H1 (cell line): ENCODE data around the gene LEMD2. TPM values are rescaled to one million over a fixed set of nuclear protein-coding genes. Genes with fewer than 3 reads are reported as not detected.

Experiments used
- CTCF ChIA-PET: fragments of 300-600 bp; sonication (Branson Sonifier 250); formaldehyde crosslinking; loops from one replicate; lab custom pipeline; 2021; ENCODE audit not compliant: partially characterized antibody; lab: Charles Lee
- POLR2A ChIA-PET: fragments of 300-600 bp; sonication (Branson Sonifier 250); formaldehyde crosslinking; loops from one replicate; lab custom pipeline; 2021; ENCODE audit warnings: inconsistent platforms; ENCODE audit not compliant: partially characterized antibody; lab: Charles Lee
- DNase-seq, 2 experiments: peaks; one replicate each; pipeline versions ENCODE4 v3.0.0 to v3.0.0-alpha.2; 2010 to 2022; ENCODE audit warnings: low spot score in 2 of 2, low read depth in 1 of 2, mixed read lengths in 1 of 2
- FAIRE-seq: peaks from 2 replicates; lab custom pipeline; 2011; peaks lifted over from hg19 to GRCh38; lab: Jason Lieb, UNC
- H2AFZ ChIP-seq: 2 replicates; pipeline ENCODE4 v1.8.1; 2012; ENCODE audit warnings: low read length, inconsistent platforms
- H2AK5ac ChIP-seq: 2 replicates; pipeline ENCODE4 v1.6.1; 2013; ENCODE audit warnings: low read depth, low read length
- H2BK120ac ChIP-seq: replicated peaks from 2 replicates; pipeline ENCODE3; 2013; ENCODE audit warnings: low read depth, low read length, inconsistent platforms
- H2BK12ac ChIP-seq: 2 replicates; pipeline ENCODE4 v1.6.1; 2013; ENCODE audit warnings: low read depth, low read length
- H2BK15ac ChIP-seq: 2 replicates; pipeline ENCODE4 v1.6.1; 2013; ENCODE audit warnings: low read length
- H2BK20ac ChIP-seq: 2 replicates; pipeline ENCODE4 v1.6.1; 2013; ENCODE audit warnings: low read length
- H2BK5ac ChIP-seq: 2 replicates; pipeline ENCODE4 v1.6.1; 2013; ENCODE audit warnings: low read depth, low read length
- H3K14ac ChIP-seq: 2 replicates; pipeline ENCODE4 v1.6.1; 2013; ENCODE audit warnings: inconsistent platforms; ENCODE audit not compliant: insufficient read length
- H3K18ac ChIP-seq: 2 replicates; pipeline ENCODE4 v1.6.1; 2013; ENCODE audit warnings: low read length; ENCODE audit errors: extremely low read depth
- H3K23ac ChIP-seq: 2 replicates; pipeline ENCODE4 v1.6.1; 2013; ENCODE audit warnings: inconsistent platforms; ENCODE audit not compliant: insufficient read length
- H3K23me2 ChIP-seq: 2 replicates; pipeline ENCODE4 v1.6.1; 2013; ENCODE audit warnings: low read depth, low read length
- H3K27ac ChIP-seq: 2 replicates; pipeline ENCODE4 v1.6.1; 2011; ENCODE audit warnings: low read depth, low read length, inconsistent platforms
- H3K27me3 ChIP-seq, 4 experiments: replicated peaks in 1 of 4; 1 replicate in 1 of 4; 2 replicates in 3 of 4; pipeline versions ENCODE4 v1.6.1 to v1.8.1; 2011 to 2013; ENCODE audit warnings: low read length in 3 of 4, mild to moderate bottlenecking in 3 of 4, inconsistent platforms in 2 of 4, mixed read lengths in 2 of 4, moderate library complexity in 1 of 4; ENCODE audit not compliant: control insufficient read depth in 3 of 4, insufficient read depth in 3 of 4; ENCODE audit errors: extremely low read depth in 1 of 4
- H3K36me3 ChIP-seq, 4 experiments: 2 replicates each; pipeline versions ENCODE4 v1.6.1 to v1.8.1; 2011 to 2013; ENCODE audit warnings: mild to moderate bottlenecking in 4 of 4, low read length in 3 of 4, moderate library complexity in 2 of 4, control low read depth in 1 of 4, inconsistent platforms in 1 of 4; ENCODE audit not compliant: insufficient read depth in 4 of 4, control insufficient read depth in 2 of 4
- H3K4ac ChIP-seq: replicated peaks from 2 replicates; pipeline ENCODE3; 2013; ENCODE audit warnings: low read length, low read depth, mixed read lengths, inconsistent platforms; ENCODE audit not compliant: insufficient read length
- H3K4me1 ChIP-seq, 4 experiments: replicated peaks in 1 of 4; 1 replicate in 1 of 4; 2 replicates in 3 of 4; pipeline versions ENCODE4 v1.6.1 to v1.8.1; 2011 to 2013; ENCODE audit warnings: low read length in 3 of 4, inconsistent platforms in 2 of 4, mixed read lengths in 1 of 4; ENCODE audit not compliant: insufficient read depth in 4 of 4, control insufficient read depth in 3 of 4
- H3K4me2 ChIP-seq, 2 experiments: 2 replicates each; pipeline versions ENCODE4 v1.6.1 to v1.8.1; 2011 to 2013; ENCODE audit warnings: low read depth in 2 of 2, low read length in 2 of 2, control low read depth in 1 of 2, inconsistent platforms in 1 of 2, mild to moderate bottlenecking in 1 of 2; ENCODE audit not compliant: insufficient read depth in 1 of 2
- H3K4me3 ChIP-seq, 4 experiments: fragments of 200-600, 300-600 bp in 1 of 4; sonication (generic), shearing (Covaris generic), sonication (Bioruptor Twin) in 1 of 4; 2 replicates each; pipeline versions ENCODE4 v1.5.1 to v1.8.1; 2011 to 2016; ENCODE audit warnings: low read length in 4 of 4, low read depth in 3 of 4, control low read depth in 2 of 4, inconsistent platforms in 2 of 4, mild to moderate bottlenecking in 2 of 4, mixed read lengths in 1 of 4, moderate library complexity in 1 of 4; ENCODE audit not compliant: insufficient read depth in 2 of 4; ENCODE audit errors: extremely low read depth in 1 of 4
- H3K56ac ChIP-seq: replicated peaks from 2 replicates; pipeline ENCODE3; 2013; ENCODE audit warnings: low read depth, mild to moderate bottlenecking, mixed read lengths, low read length, inconsistent platforms; ENCODE audit not compliant: insufficient read length
- H3K79me1 ChIP-seq: 2 replicates; pipeline ENCODE4 v1.6.1; 2013; ENCODE audit warnings: low read depth, low read length, control low read depth
- H3K79me2 ChIP-seq, 2 experiments: 2 replicates each; pipeline versions ENCODE4 v1.6.1 to v1.8.1; 2012 to 2013; ENCODE audit warnings: low read length in 2 of 2, mild to moderate bottlenecking in 2 of 2, inconsistent platforms in 1 of 2; ENCODE audit not compliant: insufficient read depth in 2 of 2, control insufficient read depth in 1 of 2
- H3K9ac ChIP-seq, 4 experiments: replicated peaks in 1 of 4; 1 replicate in 1 of 4; 2 replicates in 3 of 4; pipeline versions ENCODE4 v1.6.1 to v1.8.1; 2011 to 2013; ENCODE audit warnings: low read depth in 3 of 4, low read length in 3 of 4, control low read depth in 2 of 4, mild to moderate bottlenecking in 2 of 4, moderate library complexity in 2 of 4, inconsistent platforms in 1 of 4; ENCODE audit errors: extremely low read depth in 1 of 4
- H3K9me3 ChIP-seq, 2 experiments: 2 replicates each; pipeline versions ENCODE4 v1.6.1 to v1.8.1; 2012 to 2013; ENCODE audit warnings: mild to moderate bottlenecking in 2 of 2, moderate library complexity in 2 of 2, control low read depth in 1 of 2, inconsistent platforms in 1 of 2, low read depth in 1 of 2, low read length in 1 of 2, mixed read lengths in 1 of 2; ENCODE audit not compliant: insufficient read depth in 2 of 2
- H4K20me1 ChIP-seq, 2 experiments: replicated peaks in 1 of 2; 2 replicates each; pipeline versions ENCODE3 to v1.8.1; 2011 to 2013; ENCODE audit warnings: inconsistent platforms in 2 of 2, low read length in 2 of 2, mild to moderate bottlenecking in 1 of 2; ENCODE audit not compliant: insufficient read depth in 2 of 2, control insufficient read depth in 1 of 2
- H4K5ac ChIP-seq: 2 replicates; pipeline ENCODE4 v1.6.1; 2013; ENCODE audit warnings: low read length, low read depth, mixed read lengths, inconsistent platforms; ENCODE audit not compliant: insufficient read length
- H4K8ac ChIP-seq: 2 replicates; pipeline ENCODE4 v1.8.0; 2013; ENCODE audit warnings: mild to moderate bottlenecking, moderate library complexity, low read length, inconsistent platforms; ENCODE audit not compliant: insufficient read depth; ENCODE audit errors: extremely low read depth
- H4K91ac ChIP-seq: replicated peaks from 2 replicates; pipeline ENCODE3; 2013; ENCODE audit warnings: low read length, mixed read lengths, inconsistent platforms; ENCODE audit not compliant: insufficient read length
- FOSL1 ChIP-seq: IDR thresholded peaks from 2 replicates; pipeline ENCODE4 v1.6.1; 2011; ENCODE audit warnings: mild to moderate bottlenecking, low read depth, low read length, moderate library complexity; ENCODE audit not compliant: insufficient read depth
- SP4 ChIP-seq: IDR thresholded peaks from 2 replicates; pipeline ENCODE4 v1.6.1; 2012; ENCODE audit warnings: low read length, inconsistent platforms
- WGBS, 2 experiments: shearing (Covaris generic) in 1 of 2; methylation state at CpG; one replicate each; pipeline versions ENCODE4 v1.1.6 to v1.1.7; 2013 to 2015; ENCODE audit warnings: low lambda C conversion rate in 2 of 2, mixed read lengths in 2 of 2, inconsistent platforms in 1 of 2, low coverage in 1 of 2, missing lambda C conversion rate in 1 of 2; ENCODE audit not compliant: insufficient replicate concordance in 2 of 2, insufficient coverage in 1 of 2, insufficient read length in 1 of 2; ENCODE audit errors: extremely low coverage in 1 of 2, missing lambda C conversion rate in 1 of 2; 5-methylcytosine and 5-hydroxymethylcytosine counted together
- polyA plus RNA-seq, 7 experiments: library from polyadenylated mRNA; depleted of rRNA in 3 of 7; stranded (reverse) in 5 of 7; unstranded in 2 of 7; fragments of >200 nt in 5 of 7; fragments of 200-250 nt in 2 of 7; gene quantifications; 1 replicate in 5 of 7; 2 replicates in 1 of 7; 4 replicates in 1 of 7; pipeline versions ENCODE4 v1.2.1 to v1.2.3, GENCODE V29; 2011 to 2013; ENCODE audit warnings: missing spikeins in 2 of 7, mixed read lengths in 2 of 7
- total RNA-seq: library from RNA; stranded (reverse); fragmentation: NEBNext Ultra II Directional; extraction: Animal tissue kit (Norgen Biotek cat#: 25700); gene quantifications from 2 replicates; pipeline ENCODE4 v1.2.1, GENCODE V29; 2021

The LEMD2 gene
- total and polyA plus RNA-seq, 2 of the 8 experiments (the other 6 are each of a cell fraction or from before 2014, with no cell fraction given) = 32.7 to 57.3 TPM

GRCh38 chr6:33791620-33792019 lies 2.7 kb upstream of the LEMD2 start:
- no peak for FAIRE-seq
- H3K79me2 ChIP-seq = peaks cover 11 to 18% of the 10 kb centered on the region in 2 experiments
- no peak overlapping the region for H2BK15ac ChIP-seq
- peak overlapping the region; percentile 91; the same call in 1 of the 2 replicates for H2BK20ac ChIP-seq
- no peaks in the 10 kb centered on the region for H3K9me3 ChIP-seq
- H3K14ac ChIP-seq = no peak overlapping the region
- H3K9ac ChIP-seq = no peak overlapping the region
- no peak for DNase-seq
- no peak overlapping the region for H2BK12ac ChIP-seq
- peaks cover 2% of the 10 kb centered on the region for H3K23me2 ChIP-seq
- no peak overlapping the region for H3K4me3 ChIP-seq
- peak overlapping the region in 1 of 2 experiments; percentile 40; a peak in 2 of 4 replicates for H3K4me2 ChIP-seq
- H4K8ac ChIP-seq = no peak overlapping the region
- no peak overlapping the region for H3K4ac ChIP-seq
- ChIA-PET CTCF (interaction anchor here (0.7 to 9.6 kb wide), 10 partner anchors 13 to 264 kb away, joined by 3 to 71 read pairs (median 4); partner anchors contain the start of gene UQCC2), POLR2A (interaction anchor here (0.9 to 2.0 kb wide), 4 partner anchors 10 to 22 kb away, joined by 3 to 9 read pairs (median 6); no protein-coding TSS in a partner anchor)
- no peak overlapping the region for H3K23ac ChIP-seq
- H3K18ac ChIP-seq = no peak overlapping the region; the same call in 1 of the 2 replicates
- H4K5ac ChIP-seq = peak overlapping the region; percentile 20
- 90% methylated on average over 7 of the region's 7 CpGs; no CpG with 5 or more reads in 1 of the 2 experiments for WGBS, 2 experiments
- H3K36me3 ChIP-seq = no peaks in the 10 kb centered on the region
- peak overlapping the region; percentile 90; the same call in 1 of the 2 replicates for H2BK5ac ChIP-seq
- H3K79me1 ChIP-seq = no peaks in the 10 kb centered on the region
- TF ChIP-seq SP4 (no peak), FOSL1 (no peak)
- H3K27me3 ChIP-seq = no peaks in the 10 kb centered on the region
- H3K4me1 ChIP-seq = peaks cover 17 to 59% (median 35%) of the 10 kb centered on the region in 4 experiments
- no peak overlapping the region for H2AFZ ChIP-seq
- H2AK5ac ChIP-seq = peak overlapping the region; percentile 49; the same call in 1 of the 2 replicates
- peaks cover 0 to 2% of the 10 kb centered on the region in 2 experiments for H4K20me1 ChIP-seq
- peak overlapping the region; percentile 59 for H4K91ac ChIP-seq
- H3K27ac ChIP-seq = no peak overlapping the region
- H3K56ac ChIP-seq = no peak overlapping the region
- H2BK120ac ChIP-seq = no peak overlapping the region
